Effector memory CD4-positive, alpha-beta T cell (primary cell): ENCODE results near the gene CLDN6.

ENCODE experiments used
- DNase-seq, 3 donors: peaks; one replicate each; pipeline ENCODE4 v3.0.0-alpha.2; 2020
- H3K27ac ChIP-seq: 2 replicates; pipeline ENCODE4 v1.7.0; 2013; ENCODE audit warnings: mild to moderate bottlenecking, low read length, moderate library complexity; ENCODE audit not compliant: insufficient read depth, poor library complexity, severe bottlenecking
- H3K27me3 ChIP-seq: replicated peaks from 2 replicates; pipeline ENCODE4 v1.7.0; 2013; ENCODE audit warnings: mild to moderate bottlenecking, low read length; ENCODE audit not compliant: insufficient read depth, control insufficient read depth, poor library complexity, severe bottlenecking
- H3K36me3 ChIP-seq: 2 replicates; pipeline ENCODE4 v1.7.0; 2013; ENCODE audit warnings: mild to moderate bottlenecking, low read length, moderate library complexity; ENCODE audit not compliant: control insufficient read depth, insufficient read depth
- H3K4me1 ChIP-seq: 2 replicates; pipeline ENCODE4 v1.7.0; 2013; ENCODE audit warnings: low read length, mild to moderate bottlenecking; ENCODE audit not compliant: control insufficient read depth, insufficient read depth, poor library complexity, severe bottlenecking
- H3K4me3 ChIP-seq: 2 replicates; pipeline ENCODE4 v1.7.0; 2013; ENCODE audit warnings: low read length, low read depth, mild to moderate bottlenecking; ENCODE audit not compliant: insufficient read depth, poor library complexity, severe bottlenecking
- H3K9me3 ChIP-seq: 2 replicates; pipeline ENCODE4 v1.7.0; 2013; ENCODE audit warnings: mild to moderate bottlenecking, low read length, moderate library complexity; ENCODE audit not compliant: control insufficient read depth

The CLDN6 gene

DNA sequence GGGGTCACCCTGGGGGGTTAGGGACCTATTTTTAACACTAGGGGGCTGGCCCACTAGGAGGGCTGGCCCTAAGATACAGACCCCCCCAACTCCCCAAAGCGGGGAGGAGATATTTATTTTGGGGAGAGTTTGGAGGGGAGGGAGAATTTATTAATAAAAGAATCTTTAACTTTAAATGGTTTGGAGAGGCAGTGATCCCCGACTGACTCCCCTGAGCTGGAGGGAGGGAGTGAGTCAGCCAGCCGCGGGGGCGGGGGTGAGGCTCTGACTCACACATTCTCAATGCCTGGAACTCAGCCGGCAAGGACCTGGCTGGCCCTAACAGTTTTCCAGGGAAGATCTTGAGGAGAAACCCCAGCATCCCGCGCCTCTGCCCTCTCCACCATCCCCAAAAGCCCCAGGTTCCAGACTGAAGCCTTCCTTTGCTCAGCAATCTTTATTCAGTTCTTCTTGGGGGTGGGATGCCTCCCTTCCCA is 4.3 kb upstream of the CLDN6 start:
- peak; percentile 67 to 74 (median 69) for DNase-seq
- Histone ChIP-seq H3K27ac (peak overlapping the region; percentile 88), H3K9me3 (no peaks in the 10 kb centered on the region), H3K4me1 (peaks cover 53% of the 10 kb centered on the region), H3K36me3 (peaks cover 19% of the 10 kb centered on the region), H3K4me3 (no peak overlapping the region), H3K27me3 (peaks cover 4% of the 10 kb centered on the region)

- peak overlapping the region; percentile 57 for H3K4me3 ChIP-seq
- peaks cover 4% of the 10 kb centered on the region for H3K27me3 ChIP-seq
- H3K27ac ChIP-seq: peak overlapping the region; percentile 88
- no peaks in the 10 kb centered on the region for H3K9me3 ChIP-seq
- DNase-seq: peak; percentile 64 to 86 (median 82)
- peaks cover 53% of the 10 kb centered on the region for H3K4me1 ChIP-seq
- H3K36me3 ChIP-seq: peaks cover 12% of the 10 kb centered on the region
Observed at GRCh38 chr16:3021449-3022207, 3.6 kb upstream of the CLDN6 start.

DNA sequence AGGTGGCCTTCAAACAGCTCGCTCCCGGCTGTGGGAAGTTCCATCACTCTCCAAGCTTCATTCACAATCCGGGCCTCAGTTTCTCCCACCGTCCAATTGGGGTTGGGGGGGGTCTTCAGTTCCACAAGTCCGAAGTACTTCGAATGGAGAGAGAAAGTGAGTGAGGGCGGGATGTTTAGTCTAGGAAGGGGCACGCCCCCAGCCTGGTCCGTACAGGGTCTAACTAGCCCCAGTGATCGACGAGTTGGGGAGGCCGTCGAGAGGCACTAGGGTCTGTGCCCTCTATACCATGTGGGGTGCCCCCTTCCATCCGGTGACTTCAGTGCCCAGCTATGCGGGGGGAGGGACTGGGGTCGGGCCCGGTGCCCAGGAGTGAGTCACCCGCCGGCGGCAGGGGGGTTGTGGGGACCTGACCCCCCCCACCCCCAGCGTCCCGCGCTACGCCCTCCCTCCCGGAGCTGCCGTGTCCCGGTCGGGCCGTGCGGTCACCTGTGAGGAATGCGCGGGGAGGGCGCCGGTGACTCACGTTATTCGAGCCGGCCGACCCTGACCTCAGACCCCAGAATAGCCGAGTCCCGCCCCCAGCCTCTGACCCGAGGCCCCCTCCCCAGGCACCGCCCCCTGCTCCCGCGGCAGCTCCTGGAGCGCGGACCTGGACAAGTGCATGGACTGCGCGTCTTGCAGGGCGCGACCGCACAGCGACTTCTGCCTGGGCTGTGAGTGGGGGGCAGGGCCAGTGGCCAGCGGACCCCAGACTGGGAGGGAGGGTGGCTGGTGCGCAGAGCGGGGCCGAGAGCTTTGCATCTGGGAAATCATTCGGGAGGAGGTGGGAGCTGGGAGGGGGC is 2.8 kb upstream of the CLDN6 start:
- H3K4me1 ChIP-seq: peaks cover 53% of the 10 kb centered on the region
- H3K9me3 ChIP-seq: no peaks in the 10 kb centered on the region
- H3K27ac ChIP-seq: peak overlapping the region; percentile 88
- DNase-seq: peak; percentile 67 to 79 (median 76)
- peaks cover 4% of the 10 kb centered on the region for H3K27me3 ChIP-seq
- peak overlapping the region; percentile 57 for H3K4me3 ChIP-seq
- peaks cover 4% of the 10 kb centered on the region for H3K36me3 ChIP-seq

- Histone ChIP-seq H3K9me3 (no peaks in the 10 kb centered on the region), H3K36me3 (no peaks in the 10 kb centered on the region), H3K27ac (peak within 1 kb of the TSS; percentile 88), H3K4me3 (peak within 1 kb of the TSS; percentile 57), H3K4me1 (peaks cover 53% of the 10 kb centered on the region), H3K27me3 (peaks cover 4% of the 10 kb centered on the region)
- peak; percentile 54 to 61 (median 58) for DNase-seq
Observed at GRCh38 chr16:3020247-3020603, 2.2 kb upstream of the CLDN6 start, which contains the start of gene TNFRSF12A. Gene TNFRSF12A (plus strand): TSS chr16:3020368. CDS start chr16:3020398, 30 bp downstream.

GRCh38 chr16:3019594-3020246 is 1.7 kb upstream of the CLDN6 start:
- peaks cover 53% of the 10 kb centered on the region for H3K4me1 ChIP-seq
- peak overlapping the region; percentile 22 for H3K4me3 ChIP-seq
- H3K9me3 ChIP-seq: no peaks in the 10 kb centered on the region
- peak overlapping the region; percentile 18 for H3K27ac ChIP-seq
- peaks cover 4% of the 10 kb centered on the region for H3K27me3 ChIP-seq
- no peaks in the 10 kb centered on the region for H3K36me3 ChIP-seq
- DNase-seq: no peak

- no peak overlapping the region for H3K27ac ChIP-seq
- H3K4me1 ChIP-seq: peaks cover 43% of the 10 kb centered on the region
- no peak overlapping the region for H3K4me3 ChIP-seq
- H3K36me3 ChIP-seq: no peaks in the 10 kb centered on the region
- no peaks in the 10 kb centered on the region for H3K9me3 ChIP-seq
- H3K27me3 ChIP-seq: peaks cover 4% of the 10 kb centered on the region
- no peak for DNase-seq
Observed at GRCh38 chr16:3017344-3017743, 639 bp downstream of the CLDN6 start.

GRCh38 chr16:3015865-3016521 is 2.0 kb downstream of the CLDN6 start:
- no peak for DNase-seq
- Histone ChIP-seq H3K4me1 (peaks cover 29% of the 10 kb centered on the region), H3K27ac (no peak overlapping the region), H3K36me3 (no peaks in the 10 kb centered on the region), H3K9me3 (no peaks in the 10 kb centered on the region), H3K27me3 (peaks cover 8% of the 10 kb centered on the region), H3K4me3 (no peak overlapping the region)

DNA sequence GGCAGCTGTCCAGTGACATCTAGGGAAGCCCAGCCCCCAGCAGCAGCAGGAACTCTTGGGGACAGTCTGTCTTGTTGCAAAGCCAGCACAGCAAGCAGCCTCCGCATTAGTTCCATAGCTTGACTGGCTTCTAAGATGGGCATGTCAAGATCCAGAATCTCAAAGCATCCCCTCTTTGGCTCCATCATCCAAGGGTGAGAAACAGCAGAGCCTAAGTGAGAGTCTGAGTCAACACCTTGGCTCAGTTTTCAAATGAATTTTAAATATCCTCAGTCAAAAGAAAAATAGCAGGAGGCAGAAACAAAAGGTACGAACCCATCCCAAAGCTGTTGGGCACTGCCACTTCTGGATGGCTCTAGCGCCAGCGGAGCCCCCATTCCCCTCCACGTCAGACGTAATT is 3.0 kb downstream of the CLDN6 start:
- H3K27me3 ChIP-seq: peaks cover 8% of the 10 kb centered on the region
- no peak for DNase-seq
- peaks cover 21% of the 10 kb centered on the region for H3K4me1 ChIP-seq
- H3K36me3 ChIP-seq: no peaks in the 10 kb centered on the region
- H3K4me3 ChIP-seq: no peak overlapping the region
- no peak overlapping the region for H3K27ac ChIP-seq
- no peaks in the 10 kb centered on the region for H3K9me3 ChIP-seq

GRCh38 chr16:3013998-3014690 is 3.8 kb downstream of the CLDN6 start:
- no peaks in the 10 kb centered on the region for H3K36me3 ChIP-seq
- peaks cover 8% of the 10 kb centered on the region for H3K27me3 ChIP-seq
- H3K27ac ChIP-seq: no peak overlapping the region
- H3K9me3 ChIP-seq: no peaks in the 10 kb centered on the region
- no peak for DNase-seq
- H3K4me1 ChIP-seq: peaks cover 14% of the 10 kb centered on the region
- H3K4me3 ChIP-seq: no peak overlapping the region
